K562 (cell line): ENCODE results near the gene KCNK2.

Experiments used
- CTCF ChIP-seq, 3 experiments: IDR thresholded peaks in 2 of 3; conservative IDR thresholded peaks in 1 of 3; 2 replicates each; pipeline ENCODE4 v1.5.1; 2011 to 2012; ENCODE audit warnings: low read length in 3 of 3, mild to moderate bottlenecking in 3 of 3, control low read depth in 2 of 3, improper control_type of control experiment in 1 of 3, inconsistent platforms in 1 of 3, low read depth in 1 of 3, mixed read lengths in 1 of 3, moderate library complexity in 1 of 3; ENCODE audit not compliant: insufficient read depth in 2 of 3
- HMG20A ChIP-seq: fragments of 450-650 bp; formaldehyde crosslinking; conservative IDR thresholded peaks from 2 replicates; pipeline ENCODE4 v1.4.0; 2020; ENCODE audit warnings: mild to moderate bottlenecking, mixed read lengths
- JUNB ChIP-seq: fragments of 450-650 bp; formaldehyde crosslinking; conservative IDR thresholded peaks from 2 replicates; pipeline ENCODE4 v1.4.0; 2020; ENCODE audit warnings: mild to moderate bottlenecking
- KDM4B ChIP-seq, 2 experiments: fragments of 450-650 bp in 1 of 2; sonication (generic) in 1 of 2; IDR thresholded peaks; 2 replicates each; pipeline ENCODE4 v1.6.1; 2016 to 2017; ENCODE audit warnings: borderline replicate concordance in 2 of 2, antibody characterized with exemption in 1 of 2, low read depth in 1 of 2, mild to moderate bottlenecking in 1 of 2
- MCM3 ChIP-seq: fragments of 450-650 bp; IDR thresholded peaks from 2 replicates; pipeline ENCODE4 v1.6.1; 2016
- NBN ChIP-seq: fragments of 450-650 bp; IDR thresholded peaks from 2 replicates; pipeline ENCODE4 v1.6.1; 2016; ENCODE audit warnings: low read depth, mild to moderate bottlenecking
- PCBP1 ChIP-seq: fragments of 200-400 bp; formaldehyde crosslinking; IDR thresholded peaks from 2 replicates; pipeline ENCODE4 v1.6.1; 2018; ENCODE audit warnings: mild to moderate bottlenecking, low read depth, low read length; ENCODE audit not compliant: poor library complexity, severe bottlenecking
- SIN3B ChIP-seq: fragments of 450-650 bp; IDR thresholded peaks from 2 replicates; pipeline ENCODE4 v1.6.1; 2017; ENCODE audit warnings: low read depth, mild to moderate bottlenecking, moderate library complexity
- SMAD2 ChIP-seq: fragments of 150-350 bp; IDR thresholded peaks from 2 replicates; pipeline ENCODE4 v1.6.1; 2014; ENCODE audit warnings: low read depth, mild to moderate bottlenecking, low read length
- TAF1 ChIP-seq: IDR thresholded peaks from 2 replicates; pipeline ENCODE4 v1.6.1; 2011; ENCODE audit warnings: mild to moderate bottlenecking, low read length, moderate library complexity; ENCODE audit not compliant: insufficient read depth, control insufficient read depth, severe bottlenecking; ENCODE audit errors: extremely low read depth
- ZBTB7A ChIP-seq: IDR thresholded peaks from 2 replicates; pipeline ENCODE4 v1.6.1; 2011; ENCODE audit warnings: low read depth, mild to moderate bottlenecking, low read length, moderate library complexity, borderline replicate concordance; ENCODE audit not compliant: control insufficient read depth
- ZNF146 ChIP-seq: IDR thresholded peaks from one replicate; pipeline ENCODE4 v1.6.1; 2018; ENCODE audit warnings: missing compliant biosample characterization; ENCODE audit not compliant: unreplicated experiment
- TF ChIP-seq, protein P1 (sequence below): IDR thresholded peaks from 2 replicates; pipeline ENCODE4 v1.6.1; 2016; ENCODE audit warnings: missing genetic modification characterization, missing compliant biosample characterization
- TF ChIP-seq, protein P2 (sequence below): sonication (generic); formaldehyde crosslinking; IDR thresholded peaks from 2 replicates; pipeline ENCODE4 v1.8.1; 2023; ENCODE audit warnings: mild to moderate bottlenecking, missing genetic modification reagents

- TF ChIP-seq CTCF (IDR thresholded peaks at IDR 0.05 in 2 of 3, conservative IDR thresholded peaks at IDR 0.05 in 1 of 3; ENCODE audit: insufficient read depth in 2 of 3, low read depth in 1 of 3, low read length in 3 of 3) (no peak), MCM3 (no peak), ZBTB7A (no peak), PCBP1 (no peak), HMG20A (CRISPR knock-in tag) (no peak), ZNF146 (CRISPR knock-in tag) (no peak), NBN (no peak), SMAD2 (no peak), SIN3B (no peak), KDM4B (IDR thresholded peaks at IDR 0.05; ENCODE audit: borderline replicate concordance in 2 of 2, low read depth in 1 of 2) (no peak), JUNB (CRISPR knock-in tag) (no peak), TAF1 (no peak)
- TF ChIP-seq, protein P1, sequence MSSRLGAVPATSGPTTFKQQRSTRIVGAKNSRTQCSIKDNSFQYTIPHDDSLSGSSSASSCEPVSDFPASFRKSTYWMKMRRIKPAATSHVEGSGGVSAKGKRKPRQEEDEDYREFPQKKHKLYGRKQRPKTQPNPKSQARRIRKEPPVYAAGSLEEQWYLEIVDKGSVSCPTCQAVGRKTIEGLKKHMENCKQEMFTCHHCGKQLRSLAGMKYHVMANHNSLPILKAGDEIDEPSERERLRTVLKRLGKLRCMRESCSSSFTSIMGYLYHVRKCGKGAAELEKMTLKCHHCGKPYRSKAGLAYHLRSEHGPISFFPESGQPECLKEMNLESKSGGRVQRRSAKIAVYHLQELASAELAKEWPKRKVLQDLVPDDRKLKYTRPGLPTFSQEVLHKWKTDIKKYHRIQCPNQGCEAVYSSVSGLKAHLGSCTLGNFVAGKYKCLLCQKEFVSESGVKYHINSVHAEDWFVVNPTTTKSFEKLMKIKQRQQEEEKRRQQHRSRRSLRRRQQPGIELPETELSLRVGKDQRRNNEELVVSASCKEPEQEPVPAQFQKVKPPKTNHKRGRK = no peak
- TF ChIP-seq, protein P2, sequence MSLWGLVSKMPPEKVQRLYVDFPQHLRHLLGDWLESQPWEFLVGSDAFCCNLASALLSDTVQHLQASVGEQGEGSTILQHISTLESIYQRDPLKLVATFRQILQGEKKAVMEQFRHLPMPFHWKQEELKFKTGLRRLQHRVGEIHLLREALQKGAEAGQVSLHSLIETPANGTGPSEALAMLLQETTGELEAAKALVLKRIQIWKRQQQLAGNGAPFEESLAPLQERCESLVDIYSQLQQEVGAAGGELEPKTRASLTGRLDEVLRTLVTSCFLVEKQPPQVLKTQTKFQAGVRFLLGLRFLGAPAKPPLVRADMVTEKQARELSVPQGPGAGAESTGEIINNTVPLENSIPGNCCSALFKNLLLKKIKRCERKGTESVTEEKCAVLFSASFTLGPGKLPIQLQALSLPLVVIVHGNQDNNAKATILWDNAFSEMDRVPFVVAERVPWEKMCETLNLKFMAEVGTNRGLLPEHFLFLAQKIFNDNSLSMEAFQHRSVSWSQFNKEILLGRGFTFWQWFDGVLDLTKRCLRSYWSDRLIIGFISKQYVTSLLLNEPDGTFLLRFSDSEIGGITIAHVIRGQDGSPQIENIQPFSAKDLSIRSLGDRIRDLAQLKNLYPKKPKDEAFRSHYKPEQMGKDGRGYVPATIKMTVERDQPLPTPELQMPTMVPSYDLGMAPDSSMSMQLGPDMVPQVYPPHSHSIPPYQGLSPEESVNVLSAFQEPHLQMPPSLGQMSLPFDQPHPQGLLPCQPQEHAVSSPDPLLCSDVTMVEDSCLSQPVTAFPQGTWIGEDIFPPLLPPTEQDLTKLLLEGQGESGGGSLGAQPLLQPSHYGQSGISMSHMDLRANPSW (CRISPR knock-in tag) = no peak
Measured at GRCh38 chr1:215082532-215083382, at the start of gene KCNK2.
